SK-N-SH (cell line): Measurements from ENCODE around the gene RIN3. TPM values are rescaled to one million over a fixed set of nuclear protein-coding genes. Genes with fewer than 3 reads are reported as not detected.

ENCODE experiments used
- CTCF ChIA-PET: fragments of 300-600, 350-600 bp; formaldehyde crosslinking; extraction: SDS; loops from one replicate; lab custom pipeline; 2021; lab: Yijun Ruan, JAX
- POLR2A ChIA-PET: fragments of 350-600 bp; sonication (Branson Sonifier 250); formaldehyde crosslinking; extraction: SDS; loops from one replicate; lab custom pipeline; 2020; ENCODE audit warnings: antibody characterized with exemption, inconsistent platforms; lab: Yijun Ruan, JAX
- DNase-seq: peaks from one replicate; pipeline ENCODE4 v3.0.0; 2012
- H2AFZ ChIP-seq: fragments of 200-600 bp; sonication (generic); 2 replicates; pipeline ENCODE4 v1.8.1; 2016; ENCODE audit warnings: antibody characterized with exemption, mild to moderate bottlenecking, low read depth
- H3F3A ChIP-seq: fragments of 200-600 bp; sonication (generic); replicated peaks from 2 replicates; pipeline ENCODE3; 2016; ENCODE audit warnings: antibody characterized with exemption, mild to moderate bottlenecking; ENCODE audit not compliant: insufficient read depth
- H3K27ac ChIP-seq, 2 experiments: fragments of 200-500 bp in 1 of 2; fragments of 200-600 bp in 1 of 2; sonication (Bioruptor generic) in 1 of 2; sonication (generic), shearing (Covaris generic) in 1 of 2; 2 replicates each; pipeline versions ENCODE4 v1.5.1 to v1.6.1; 2014 to 2016; ENCODE audit warnings: low read depth in 2 of 2, inconsistent platforms in 1 of 2, low read length in 1 of 2, mild to moderate bottlenecking in 1 of 2, mixed read lengths in 1 of 2
- H3K27me3 ChIP-seq: fragments of 200-600 bp; sonication (generic), shearing (Covaris generic); 2 replicates; pipeline ENCODE4 v1.6.1; 2016; ENCODE audit warnings: mixed run types; ENCODE audit not compliant: insufficient read depth
- H3K36me3 ChIP-seq, 2 experiments: fragments of 200-500 bp in 1 of 2; fragments of 200-600 bp in 1 of 2; sonication (Bioruptor generic) in 1 of 2; sonication (generic) in 1 of 2; replicated peaks in 1 of 2; 2 replicates each; pipeline versions ENCODE3 to v1.5.1; 2014 to 2016; ENCODE audit warnings: low read length in 1 of 2, mild to moderate bottlenecking in 1 of 2; ENCODE audit not compliant: insufficient read depth in 2 of 2, control insufficient read depth in 1 of 2
- H3K4me1 ChIP-seq, 2 experiments: fragments of 200-500 bp in 1 of 2; fragments of 200-600 bp in 1 of 2; sonication (Bioruptor generic) in 1 of 2; sonication (generic), shearing (Covaris generic) in 1 of 2; 2 replicates each; pipeline versions ENCODE4 v1.5.1 to v1.6.1; 2014 to 2016; ENCODE audit warnings: low read depth in 1 of 2, low read length in 1 of 2, mixed run types in 1 of 2; ENCODE audit not compliant: insufficient read depth in 2 of 2, control insufficient read depth in 1 of 2
- H3K4me2 ChIP-seq: fragments of 200-600 bp; sonication (generic), shearing (Covaris generic); 2 replicates; pipeline ENCODE4 v1.6.1; 2017; ENCODE audit warnings: mixed run types
- H3K4me3 ChIP-seq, 2 experiments: fragments of 200-500 bp in 1 of 2; fragments of 200-600 bp in 1 of 2; sonication (Bioruptor generic) in 1 of 2; sonication (generic), shearing (Covaris generic) in 1 of 2; 2 replicates each; pipeline versions ENCODE4 v1.5.1 to v1.8.1; 2014 to 2016; ENCODE audit warnings: low read depth in 2 of 2, inconsistent platforms in 1 of 2, low read length in 1 of 2, mild to moderate bottlenecking in 1 of 2, mixed read lengths in 1 of 2, moderate library complexity in 1 of 2
- H3K79me2 ChIP-seq: fragments of 200-600 bp; sonication (generic); 2 replicates; pipeline ENCODE4 v1.8.1; 2017; ENCODE audit warnings: mild to moderate bottlenecking; ENCODE audit not compliant: insufficient read depth
- H3K9ac ChIP-seq: fragments of 200-600 bp; sonication (generic); 2 replicates; pipeline ENCODE4 v1.6.1; 2017; ENCODE audit warnings: mixed run types
- H3K9me2 ChIP-seq: fragments of 200-600 bp; sonication (generic); 2 replicates; pipeline ENCODE4 v1.6.1; 2017; ENCODE audit warnings: mixed run types
- H3K9me3 ChIP-seq: fragments of 200-600 bp; sonication (generic); 2 replicates; pipeline ENCODE4 v1.6.1; 2017; ENCODE audit warnings: mixed run types, mild to moderate bottlenecking, moderate library complexity
- H4K20me1 ChIP-seq: fragments of 200-600 bp; sonication (generic); 2 replicates; pipeline ENCODE4 v1.6.1; 2017; ENCODE audit warnings: mild to moderate bottlenecking, mixed run types; ENCODE audit not compliant: insufficient read depth
- CHD2 ChIP-seq: fragments of 150-350 bp; IDR thresholded peaks from 2 replicates; pipeline ENCODE4 v1.6.1; 2018; ENCODE audit warnings: low read length; ENCODE audit not compliant: partially characterized antibody
- CTCF ChIP-seq: fragments of 200-600 bp; sonication (generic); IDR thresholded peaks from 2 replicates; pipeline ENCODE4 v1.6.1; 2017; ENCODE audit warnings: antibody characterized with exemption, mild to moderate bottlenecking, moderate library complexity
- EP300 ChIP-seq, 2 experiments: IDR thresholded peaks; 2 replicates each; pipeline versions ENCODE4 v1.4.0 to v1.6.1; 2012; ENCODE audit warnings: borderline replicate concordance in 1 of 2, low read depth in 1 of 2, low read length in 1 of 2
- EZH2phosphoT487 ChIP-seq: fragments of 200-600 bp; sonication (generic); IDR thresholded peaks from 2 replicates; pipeline ENCODE4 v1.6.1; 2017; ENCODE audit warnings: low read depth, mixed run types, mild to moderate bottlenecking, antibody characterized with exemption, moderate library complexity, borderline replicate concordance
- FOSL2 ChIP-seq: IDR thresholded peaks from 2 replicates; pipeline ENCODE4 v1.4.0; 2012; ENCODE audit warnings: low read depth, mild to moderate bottlenecking, moderate library complexity, borderline replicate concordance
- GATA2 ChIP-seq: sonication (generic); formaldehyde crosslinking; IDR thresholded peaks from 2 replicates; pipeline ENCODE4 v1.5.0; 2020; ENCODE audit warnings: mild to moderate bottlenecking, missing genetic modification reagents
- MAX ChIP-seq: IDR thresholded peaks from 2 replicates; pipeline ENCODE4 v1.4.0; 2012; ENCODE audit warnings: low read depth
- MEF2A ChIP-seq: IDR thresholded peaks from 2 replicates; pipeline ENCODE4 v1.4.0; 2012; ENCODE audit warnings: low read depth, borderline replicate concordance
- NFIC ChIP-seq: IDR thresholded peaks from 2 replicates; pipeline ENCODE4 v1.4.0; 2012; ENCODE audit warnings: borderline replicate concordance
- PBX3 ChIP-seq: IDR thresholded peaks from 2 replicates; pipeline ENCODE4; 2012
- RCOR1 ChIP-seq: fragments of 150-350 bp; IDR thresholded peaks from 2 replicates; pipeline ENCODE4 v1.6.1; 2017; ENCODE audit warnings: antibody characterized with exemption, low read length
- RFX5 ChIP-seq: IDR thresholded peaks from 2 replicates; pipeline ENCODE4 v1.6.1; 2012; ENCODE audit warnings: mild to moderate bottlenecking, improper control_type of control experiment, low read length
- RXRA ChIP-seq: IDR thresholded peaks from 2 replicates; pipeline ENCODE4 v1.4.0; 2012; ENCODE audit warnings: low read depth, mild to moderate bottlenecking, borderline replicate concordance
- SIN3A ChIP-seq: IDR thresholded peaks from 2 replicates; pipeline ENCODE4 v1.6.1; 2012; ENCODE audit warnings: low read depth, mild to moderate bottlenecking, low read length, moderate library complexity, borderline replicate concordance
- TCF12 ChIP-seq: IDR thresholded peaks from 2 replicates; pipeline ENCODE4 v1.4.0; 2012
- TEAD4 ChIP-seq: IDR thresholded peaks from 2 replicates; pipeline ENCODE4 v1.4.0; 2012; ENCODE audit warnings: mild to moderate bottlenecking, borderline replicate concordance; ENCODE audit not compliant: insufficient read depth
- USF1 ChIP-seq: IDR thresholded peaks from 2 replicates; pipeline ENCODE4 v1.4.0; 2012; ENCODE audit warnings: low read depth, borderline replicate concordance
- USF2 ChIP-seq: fragments of 150-350 bp; IDR thresholded peaks from 2 replicates; pipeline ENCODE4 v1.6.1; 2017; ENCODE audit warnings: antibody characterized with exemption, low read length, low read depth, borderline replicate concordance
- ZBTB33 ChIP-seq: IDR thresholded peaks from 2 replicates; pipeline ENCODE4 v1.4.0; 2012; ENCODE audit warnings: low read depth, borderline replicate concordance
- WGBS: methylation state at CpG from one replicate; pipeline ENCODE4 v1.1.6; 2017; ENCODE audit warnings: low lambda C conversion rate; 5-methylcytosine and 5-hydroxymethylcytosine counted together
- polyA plus RNA-seq, 3 experiments: library from polyadenylated mRNA; depleted of rRNA; stranded (reverse); fragments of >200 nt; gene quantifications; 2 replicates each; pipeline ENCODE4 v1.2.3, GENCODE V29; 2012

The RIN3 gene
- polyA plus RNA-seq, 1 of the 3 experiments (the other 2 are of a cell fraction): 12.4 TPM

- Histone ChIP-seq H3K27ac (no peak overlapping the region), H3K79me2 (no peaks in the 10 kb centered on the region), H3K9ac (no peak overlapping the region), H3K9me2 (no peaks in the 10 kb centered on the region), H2AFZ (no peak overlapping the region), H3K4me1 (no peaks in the 10 kb centered on the region), H3K36me3 (peaks cover 3 to 14% of the 10 kb centered on the region in 2 experiments), H3K9me3 (no peaks in the 10 kb centered on the region), H3K4me3 (no peak overlapping the region), H3K27me3 (no peaks in the 10 kb centered on the region), H4K20me1 (no peaks in the 10 kb centered on the region), H3F3A (peaks cover 8% of the 10 kb centered on the region), H3K4me2 (no peak overlapping the region)
- WGBS: 78% methylated on average over 14 of the region's 14 CpGs
- ChIA-PET CTCF (interaction anchor here (1.4 kb wide), 1 partner anchor 19 kb away, joined by 3 read pairs; the partner anchor contains the start of gene LGMN), POLR2A (interaction anchor here (0.7 kb wide), 1 partner anchor 18 kb away, joined by 3 read pairs; the partner anchor contains the start of gene LGMN)
- DNase-seq: no peak
- no peak for TF ChIP-seq RXRA
- TF ChIP-seq, all 33 proteins: peak for 0
Observed at GRCh38 chr14:92729634-92730358, 216.2 kb downstream of the RIN3 start.

GRCh38 chr14:92731622-92732115 lies 218.1 kb downstream of the RIN3 start:
- H3K9me3 ChIP-seq: no peaks in the 10 kb centered on the region
- H3K79me2 ChIP-seq: no peaks in the 10 kb centered on the region
- 91% methylated on average over 3 of the region's 3 CpGs for WGBS
- H3F3A ChIP-seq: peaks cover 8% of the 10 kb centered on the region
- no peak overlapping the region for H3K4me2 ChIP-seq
- no peaks in the 10 kb centered on the region for H3K9me2 ChIP-seq
- ChIA-PET CTCF (interaction anchor here (1.2 kb wide), 1 partner anchor 45 kb away, joined by 4 read pairs; no protein-coding TSS in a partner anchor), POLR2A (no interaction called here)
- DNase-seq: no peak
- peaks cover 3 to 14% of the 10 kb centered on the region in 2 experiments for H3K36me3 ChIP-seq
- H3K27me3 ChIP-seq: no peaks in the 10 kb centered on the region
- H3K27ac ChIP-seq: no peak overlapping the region
- H2AFZ ChIP-seq: no peak overlapping the region
- H3K4me3 ChIP-seq: no peak overlapping the region
- TF ChIP-seq PBX3 (no peak), USF2 (no peak), MEF2A (no peak), SIN3A (no peak), ZBTB33 (no peak), TCF12 (no peak), EP300 (IDR thresholded peaks at IDR 0.05; ENCODE audit: borderline replicate concordance in 1 of 2, low read depth in 1 of 2, low read length in 1 of 2) (no peak), RFX5 (no peak), RXRA (no peak), CTCF (no peak), EZH2phosphoT487 (no peak), FOSL2 (no peak), GATA2 (no peak), MAX (no peak), TEAD4 (no peak), RCOR1 (no peak), USF1 (no peak), NFIC (no peak), CHD2 (no peak)
- TF ChIP-seq, all 33 proteins: peak for 0
- H3K9ac ChIP-seq: no peak overlapping the region
- H3K4me1 ChIP-seq: no peaks in the 10 kb centered on the region
- no peaks in the 10 kb centered on the region for H4K20me1 ChIP-seq
